ENCODE measurements around the gene MGLL. TPM values are rescaled to one million over a fixed set of nuclear protein-coding genes. Genes with fewer than 3 reads are reported as not detected.
A peak's percentile ranks its signal among the peaks of the same experiment; 100 is the strongest.

Gene MGLL
- total and polyA plus RNA-seq, 4 experiments from 2014 or later, result 0.77 to 4.8 (median 2.3) TPM

DNA sequence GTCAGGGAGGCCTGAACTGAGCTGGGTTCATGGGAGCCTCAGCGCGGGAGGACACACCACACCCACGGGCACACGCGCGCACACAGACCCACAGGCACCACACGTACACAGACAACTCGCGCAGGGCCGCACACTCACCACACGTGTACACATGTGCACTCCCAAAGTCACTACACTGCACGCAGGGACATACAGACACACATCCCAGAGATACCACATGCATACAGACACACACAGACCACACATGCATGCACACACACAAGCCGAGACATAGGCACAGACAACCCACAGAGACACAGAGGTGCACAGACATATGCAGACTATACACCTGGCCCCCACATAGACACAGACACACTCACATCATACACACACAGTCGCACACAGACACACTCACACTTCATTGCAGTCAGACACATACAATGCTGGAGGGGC lies 1.1 kb upstream of the MGLL start:
- Histone ChIP-seq H3K4me3 (ENCODE audit: low read length in 2 of 2) (no peak overlapping the region), H3K36me3 (ENCODE audit: insufficient read depth, low read length) (no peaks in the 10 kb centered on the region), H3K27me3 (ENCODE audit: insufficient read depth, low read length) (peaks cover 10% of the 10 kb centered on the region), H3K27ac (ENCODE audit: low read depth, low read length) (no peak overlapping the region), H3K4me1 (ENCODE audit: insufficient read depth, low read length) (peaks cover 7% of the 10 kb centered on the region), H3K9me3 (ENCODE audit: control insufficient read depth in 1 of 2, low read length in 2 of 2) (no peaks in the 10 kb centered on the region)
- H3K27ac Mint-ChIP-seq, result peak overlapping the region in 1 of 7 donors; percentile 9
- no peak for DNase-seq
- H3K27me3 Mint-ChIP-seq, result peaks cover 44 to 49% of the 10 kb centered on the region in 2 donors
- peaks cover 0 to 17% (median 11%) of the 10 kb centered on the region in 8 donors for H3K9me3 Mint-ChIP-seq
- peak overlapping the region; percentile 10 to 69 (median 62) for H3K4me3 Mint-ChIP-seq
- H3K4me1 Mint-ChIP-seq, result peaks cover 4 to 17% (median 8%) of the 10 kb centered on the region in 4 donors
- CTCF ChIA-PET (ENCODE audit: partially characterized antibody), result no interaction called here
- POLR2A ChIA-PET (ENCODE audit: partially characterized antibody), result no interaction called here
- peaks cover 0 to 3% of the 10 kb centered on the region in 2 donors for H3K36me3 Mint-ChIP-seq
- intact Hi-C loops (cut with micrococcal nuclease), result no loop called here

DNA sequence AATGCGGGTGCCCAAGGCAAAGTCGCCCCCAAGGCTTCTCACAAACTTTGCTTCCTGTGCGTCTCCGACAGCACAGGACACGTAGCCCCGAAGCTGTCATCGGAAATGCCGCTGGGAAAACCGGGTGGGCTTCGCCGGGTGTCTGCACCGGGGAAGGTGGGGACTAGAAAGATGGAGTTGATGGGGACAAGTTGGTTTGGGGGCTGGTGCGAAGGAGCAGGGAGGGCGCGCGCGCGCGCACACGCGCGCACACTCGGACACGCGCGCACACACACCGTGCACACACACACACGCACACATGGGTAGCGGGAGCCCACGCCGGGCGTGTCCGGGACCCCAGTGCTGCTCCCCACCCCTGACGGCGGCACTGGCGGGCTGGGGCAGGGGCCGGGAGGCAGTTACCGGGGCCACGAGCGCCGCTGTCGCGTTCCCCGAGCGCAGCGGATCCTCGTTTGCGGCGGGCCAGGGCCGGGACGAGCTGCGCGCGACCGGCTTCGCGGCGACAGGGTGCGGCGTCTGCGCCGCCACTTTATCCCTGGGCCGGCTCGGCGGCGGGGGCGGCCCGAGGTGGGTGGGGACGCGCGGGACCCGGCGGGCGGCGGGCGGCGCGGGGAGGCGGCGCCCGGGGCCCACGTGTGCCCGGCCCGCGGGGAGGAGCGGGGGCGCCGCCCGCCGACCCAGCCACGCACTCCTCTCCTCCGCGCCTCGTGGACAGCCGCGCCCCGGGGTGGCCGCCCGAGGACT lies 539 bp upstream of the MGLL start:
- H3K4me3 Mint-ChIP-seq, result peak overlapping the region; percentile 42 to 85 (median 76)
- ChIA-PET CTCF (ENCODE audit: partially characterized antibody) (no interaction called here), POLR2A (ENCODE audit: partially characterized antibody) (no interaction called here)
- H3K27me3 Mint-ChIP-seq, result peaks cover 42 to 51% of the 10 kb centered on the region in 2 donors
- H3K4me1 Mint-ChIP-seq, result peaks cover 4 to 17% (median 8%) of the 10 kb centered on the region in 4 donors
- intact Hi-C loops (cut with micrococcal nuclease), result no loop called here
- H3K27ac Mint-ChIP-seq, result peak overlapping the region in 1 of 7 donors; percentile 36
- DNase-seq, result no peak
- Histone ChIP-seq H3K9me3 (ENCODE audit: control insufficient read depth in 1 of 2, low read length in 2 of 2) (no peaks in the 10 kb centered on the region), H3K4me1 (ENCODE audit: insufficient read depth, low read length) (peaks cover 7% of the 10 kb centered on the region), H3K4me3 (ENCODE audit: low read length in 2 of 2) (no peak overlapping the region), H3K27me3 (ENCODE audit: insufficient read depth, low read length) (peaks cover 10% of the 10 kb centered on the region), H3K36me3 (ENCODE audit: insufficient read depth, low read length) (no peaks in the 10 kb centered on the region), H3K27ac (ENCODE audit: low read depth, low read length) (no peak overlapping the region)
- H3K36me3 Mint-ChIP-seq, result peaks cover 0 to 3% of the 10 kb centered on the region in 2 donors
- H3K9me3 Mint-ChIP-seq, result peaks cover 0 to 11% (median 6%) of the 10 kb centered on the region in 8 donors

DNA sequence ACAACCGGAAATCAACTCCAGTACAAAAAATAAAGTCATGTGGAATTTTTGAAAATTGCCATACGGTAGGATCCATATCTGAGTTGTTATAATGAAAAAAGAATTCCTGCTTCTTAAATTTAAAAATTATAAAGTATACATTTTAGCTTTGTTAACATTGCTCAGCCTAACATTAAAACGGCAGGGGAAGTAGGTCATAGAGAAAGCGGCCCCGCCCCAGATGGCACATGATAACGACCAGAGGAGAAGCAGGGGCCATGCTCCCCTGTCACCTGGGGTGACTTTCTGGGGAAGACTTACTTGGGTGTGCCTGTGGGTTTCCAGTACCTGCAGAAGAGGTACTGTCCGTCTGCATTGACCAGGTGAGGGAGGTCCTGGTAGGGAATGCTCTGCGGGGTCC lies 921 bp downstream of the MGLL start:
- no peaks in the 10 kb centered on the region for H3K36me3 ChIP-seq (ENCODE audit: insufficient read depth, low read length)
- DNase-seq, result peak in 1 of 5 donors; percentile 5
- no peaks in the 10 kb centered on the region for H3K9me3 ChIP-seq (ENCODE audit: control insufficient read depth in 1 of 2, low read length in 2 of 2)
- H3K36me3 Mint-ChIP-seq, result peaks cover 0 to 3% of the 10 kb centered on the region in 2 donors
- H3K27ac ChIP-seq (ENCODE audit: low read depth, low read length), result no peak overlapping the region
- H3K4me1 Mint-ChIP-seq, result peaks cover 4 to 17% (median 8%) of the 10 kb centered on the region in 4 donors
- H3K9me3 Mint-ChIP-seq, result peaks cover 0 to 4% (median under 1%) of the 10 kb centered on the region in 8 donors
- no peak overlapping the region for H3K4me3 ChIP-seq (ENCODE audit: low read length in 2 of 2)
- peaks cover 39 to 58% of the 10 kb centered on the region in 2 donors for H3K27me3 Mint-ChIP-seq
- CTCF ChIA-PET (ENCODE audit: partially characterized antibody), result no interaction called here
- intact Hi-C loops (cut with micrococcal nuclease), result no loop called here
- POLR2A ChIA-PET (ENCODE audit: partially characterized antibody), result no interaction called here
- H3K4me1 ChIP-seq (ENCODE audit: insufficient read depth, low read length), result peaks cover 7% of the 10 kb centered on the region
- H3K27ac Mint-ChIP-seq, result peak overlapping the region in 2 of 7 donors; percentile 10 to 21
- peaks cover 10% of the 10 kb centered on the region for H3K27me3 ChIP-seq (ENCODE audit: insufficient read depth, low read length)
- H3K4me3 Mint-ChIP-seq, result peak overlapping the region in 3 of 8 donors; percentile 29 to 35 (median 31)

DNA sequence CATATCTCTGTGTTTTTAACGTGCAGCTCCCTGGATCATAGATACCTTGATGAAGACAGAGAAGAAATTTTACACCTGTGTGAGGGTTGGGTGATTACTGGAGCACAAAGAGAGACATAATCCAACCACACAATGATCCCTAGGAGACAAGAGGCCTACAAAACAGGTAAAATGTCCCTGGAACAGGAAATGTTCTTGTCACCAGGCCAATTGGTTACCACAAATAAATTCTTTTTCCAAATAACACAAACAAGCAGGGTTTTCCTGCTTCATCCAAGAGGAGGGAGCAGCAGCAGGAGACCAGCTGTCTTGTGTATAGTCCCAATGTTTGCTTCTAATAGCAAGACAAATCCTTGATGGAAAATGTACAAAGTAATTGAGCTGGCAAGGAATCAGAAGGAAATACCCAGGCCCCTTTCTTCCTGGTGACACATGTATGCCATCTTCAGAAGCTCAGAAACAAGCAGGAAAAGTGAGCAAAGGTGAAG lies 1.4 kb downstream of the MGLL start:
- intact Hi-C loops (cut with micrococcal nuclease), result no loop called here
- ChIA-PET POLR2A (ENCODE audit: partially characterized antibody) (no interaction called here), CTCF (ENCODE audit: partially characterized antibody) (no interaction called here)
- Mint-ChIP-seq H3K4me3 (no peak overlapping the region), H3K27me3 (peaks cover 38 to 57% of the 10 kb centered on the region in 2 donors), H3K4me1 (peaks cover 4 to 17% (median 8%) of the 10 kb centered on the region in 4 donors), H3K9me3 (peaks cover 0 to 2% (median 0%) of the 10 kb centered on the region in 8 donors), H3K36me3 (peaks cover 0 to 3% of the 10 kb centered on the region in 2 donors), H3K27ac (no peak overlapping the region)
- H3K36me3 ChIP-seq (ENCODE audit: insufficient read depth, low read length), result no peaks in the 10 kb centered on the region
- H3K9me3 ChIP-seq (ENCODE audit: control insufficient read depth in 1 of 2, low read length in 2 of 2), result no peaks in the 10 kb centered on the region
- H3K27ac ChIP-seq (ENCODE audit: low read depth, low read length), result no peak overlapping the region
- no peak for DNase-seq
- H3K4me3 ChIP-seq (ENCODE audit: low read length in 2 of 2), result no peak overlapping the region
- H3K27me3 ChIP-seq (ENCODE audit: insufficient read depth, low read length), result peaks cover 10% of the 10 kb centered on the region
- H3K4me1 ChIP-seq (ENCODE audit: insufficient read depth, low read length), result peaks cover 7% of the 10 kb centered on the region

DNA sequence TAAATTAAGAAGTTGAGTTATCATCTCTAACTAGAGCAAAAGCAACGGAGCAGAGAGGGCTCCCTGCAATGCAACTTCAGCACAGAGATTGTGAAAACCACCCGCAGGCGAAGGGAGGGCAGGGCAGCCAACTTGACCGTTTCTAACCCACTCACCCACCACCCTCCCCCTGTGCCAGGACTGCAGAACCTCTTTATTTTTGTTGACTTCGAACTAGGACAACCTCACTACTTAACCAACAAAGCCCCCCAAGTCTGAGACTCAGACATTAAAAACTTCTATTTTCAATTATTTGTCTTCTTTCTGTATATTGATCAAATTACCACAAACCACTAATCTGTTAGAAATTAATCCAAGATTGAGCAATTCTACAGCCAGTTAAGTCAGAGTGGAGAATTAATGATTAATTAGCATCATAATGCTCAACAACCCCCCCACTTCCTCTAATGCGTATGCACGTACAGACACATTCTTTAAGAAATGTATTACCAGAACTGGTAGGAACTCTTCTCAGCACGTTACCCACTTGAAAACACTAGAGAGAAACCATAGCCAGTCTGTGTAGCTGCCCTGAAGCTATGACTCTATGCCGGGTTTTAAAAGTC lies 2.0 kb downstream of the MGLL start:
- no peak overlapping the region for H3K27ac ChIP-seq (ENCODE audit: low read depth, low read length)
- Mint-ChIP-seq H3K27ac (no peak overlapping the region), H3K27me3 (peaks cover 37 to 52% of the 10 kb centered on the region in 2 donors), H3K9me3 (peaks cover 0 to 2% (median 0%) of the 10 kb centered on the region in 8 donors), H3K36me3 (peaks cover 0 to 3% of the 10 kb centered on the region in 2 donors), H3K4me3 (no peak overlapping the region), H3K4me1 (peaks cover 4 to 17% (median 8%) of the 10 kb centered on the region in 4 donors)
- peaks cover 10% of the 10 kb centered on the region for H3K27me3 ChIP-seq (ENCODE audit: insufficient read depth, low read length)
- CTCF ChIA-PET (ENCODE audit: partially characterized antibody), result no interaction called here
- no peaks in the 10 kb centered on the region for H3K9me3 ChIP-seq (ENCODE audit: control insufficient read depth in 1 of 2, low read length in 2 of 2)
- no peak overlapping the region for H3K4me3 ChIP-seq (ENCODE audit: low read length in 2 of 2)
- no peak for DNase-seq
- H3K4me1 ChIP-seq (ENCODE audit: insufficient read depth, low read length), result peaks cover 7% of the 10 kb centered on the region
- H3K36me3 ChIP-seq (ENCODE audit: insufficient read depth, low read length), result no peaks in the 10 kb centered on the region
- intact Hi-C loops (cut with micrococcal nuclease), result no loop called here
- POLR2A ChIA-PET (ENCODE audit: partially characterized antibody), result no interaction called here

DNA sequence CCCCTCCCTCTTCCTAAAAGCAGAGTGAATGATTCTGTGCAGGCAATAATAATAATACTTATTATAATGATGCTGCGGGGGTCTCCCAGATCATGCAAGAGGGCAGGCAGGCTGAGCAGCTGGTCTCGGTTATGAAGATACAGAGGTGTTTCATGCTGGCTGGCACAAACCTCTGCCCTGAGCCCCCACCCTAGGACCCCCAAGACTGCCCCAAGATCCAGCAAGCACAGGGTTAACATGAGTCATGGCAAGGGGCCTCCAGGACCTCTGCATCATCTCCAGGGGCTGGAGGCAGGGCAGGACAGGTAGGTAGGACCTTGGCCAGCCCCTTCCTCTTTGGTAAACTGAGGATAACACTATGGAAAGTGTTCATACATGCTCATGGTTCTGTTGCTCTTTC lies 2.7 kb downstream of the MGLL start:
- no peak overlapping the region for H3K27ac Mint-ChIP-seq
- H3K9me3 Mint-ChIP-seq, result peaks cover 0 to 2% (median 0%) of the 10 kb centered on the region in 8 donors
- Histone ChIP-seq H3K4me1 (ENCODE audit: insufficient read depth, low read length) (peaks cover 7% of the 10 kb centered on the region), H3K27me3 (ENCODE audit: insufficient read depth, low read length) (peaks cover 10% of the 10 kb centered on the region), H3K4me3 (ENCODE audit: low read length in 2 of 2) (no peak overlapping the region), H3K27ac (ENCODE audit: low read depth, low read length) (no peak overlapping the region), H3K9me3 (ENCODE audit: control insufficient read depth in 1 of 2, low read length in 2 of 2) (no peaks in the 10 kb centered on the region), H3K36me3 (ENCODE audit: insufficient read depth, low read length) (no peaks in the 10 kb centered on the region)
- intact Hi-C loops (cut with micrococcal nuclease), result no loop called here
- H3K4me1 Mint-ChIP-seq, result peaks cover 4 to 17% (median 8%) of the 10 kb centered on the region in 4 donors
- H3K27me3 Mint-ChIP-seq, result peaks cover 36 to 49% of the 10 kb centered on the region in 2 donors
- no peak for DNase-seq
- ChIA-PET CTCF (ENCODE audit: partially characterized antibody) (no interaction called here), POLR2A (ENCODE audit: partially characterized antibody) (no interaction called here)
- H3K4me3 Mint-ChIP-seq, result no peak overlapping the region
- peaks cover 0 to 3% of the 10 kb centered on the region in 2 donors for H3K36me3 Mint-ChIP-seq

DNA sequence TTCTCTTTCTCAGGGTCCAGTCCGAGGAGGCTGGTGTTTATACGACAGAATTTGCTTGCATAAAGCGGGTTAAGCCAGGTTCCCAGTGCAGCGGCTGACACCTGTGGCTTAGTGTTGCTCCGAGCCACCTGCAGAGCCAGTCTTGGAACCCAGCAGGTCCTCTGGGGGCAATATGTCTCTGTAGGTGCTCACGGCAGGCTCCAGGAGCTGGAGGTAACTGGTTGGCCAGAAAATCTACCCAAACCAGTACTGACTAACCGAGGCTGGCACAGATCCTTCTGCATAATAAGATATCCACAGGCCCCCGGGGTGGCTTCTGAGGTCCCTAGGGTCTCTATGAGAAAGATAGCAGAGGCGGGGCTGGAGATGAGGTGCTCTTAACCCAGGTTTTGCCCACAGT lies 3.2 kb downstream of the MGLL start:
- H3K36me3 Mint-ChIP-seq, result peaks cover 0 to under 1% of the 10 kb centered on the region in 2 donors
- peaks cover 10% of the 10 kb centered on the region for H3K27me3 ChIP-seq (ENCODE audit: insufficient read depth, low read length)
- CTCF ChIA-PET (ENCODE audit: partially characterized antibody), result no interaction called here
- peaks cover 31 to 44% of the 10 kb centered on the region in 2 donors for H3K27me3 Mint-ChIP-seq
- no peak overlapping the region for H3K27ac ChIP-seq (ENCODE audit: low read depth, low read length)
- H3K4me1 Mint-ChIP-seq, result peaks cover 4 to 17% (median 8%) of the 10 kb centered on the region in 4 donors
- peaks cover 7% of the 10 kb centered on the region for H3K4me1 ChIP-seq (ENCODE audit: insufficient read depth, low read length)
- H3K9me3 Mint-ChIP-seq, result peaks cover 0 to under 1% (median 0%) of the 10 kb centered on the region in 8 donors
- H3K36me3 ChIP-seq (ENCODE audit: insufficient read depth, low read length), result no peaks in the 10 kb centered on the region
- no peak overlapping the region for H3K4me3 Mint-ChIP-seq
- no peak overlapping the region for H3K4me3 ChIP-seq (ENCODE audit: low read length in 2 of 2)
- POLR2A ChIA-PET (ENCODE audit: partially characterized antibody), result no interaction called here
- intact Hi-C loops (cut with micrococcal nuclease), result no loop called here
- no peak overlapping the region for H3K27ac Mint-ChIP-seq
- DNase-seq, result no peak
- H3K9me3 ChIP-seq (ENCODE audit: control insufficient read depth in 1 of 2, low read length in 2 of 2), result no peaks in the 10 kb centered on the region
